T-helper 1 cell treated with Interleukin-12 subunit alpha and Interleukin-12 subunit beta and Interleukin-4 antibody, amounts not matched to agents 30 ng/mL and 1 ng/mL, for 36 hours (primary cell): ENCODE measurements around the gene GAS6. TPM values are rescaled to one million over a fixed set of nuclear protein-coding genes. Genes with fewer than 3 reads are reported as not detected.

ENCODE experiments used
- intact Hi-C: fragments of 100-400 bp; cut with micrococcal nuclease; formaldehyde crosslinking; loops from one replicate; pipeline ENCODE4 v1.15.1; 2024
- total RNA-seq: library from RNA; stranded (reverse); gene quantifications from 2 replicates; pipeline ENCODE4 v1.2.3, GENCODE V29; 2022

Gene GAS6
- total RNA-seq, 1 donor from 2014 or later: 3.3 TPM

- intact Hi-C loops: no loop called here
These were observed 88.3 kb downstream of the GAS6 start for GRCh38 chr13:113775451-113776145.

DNA sequence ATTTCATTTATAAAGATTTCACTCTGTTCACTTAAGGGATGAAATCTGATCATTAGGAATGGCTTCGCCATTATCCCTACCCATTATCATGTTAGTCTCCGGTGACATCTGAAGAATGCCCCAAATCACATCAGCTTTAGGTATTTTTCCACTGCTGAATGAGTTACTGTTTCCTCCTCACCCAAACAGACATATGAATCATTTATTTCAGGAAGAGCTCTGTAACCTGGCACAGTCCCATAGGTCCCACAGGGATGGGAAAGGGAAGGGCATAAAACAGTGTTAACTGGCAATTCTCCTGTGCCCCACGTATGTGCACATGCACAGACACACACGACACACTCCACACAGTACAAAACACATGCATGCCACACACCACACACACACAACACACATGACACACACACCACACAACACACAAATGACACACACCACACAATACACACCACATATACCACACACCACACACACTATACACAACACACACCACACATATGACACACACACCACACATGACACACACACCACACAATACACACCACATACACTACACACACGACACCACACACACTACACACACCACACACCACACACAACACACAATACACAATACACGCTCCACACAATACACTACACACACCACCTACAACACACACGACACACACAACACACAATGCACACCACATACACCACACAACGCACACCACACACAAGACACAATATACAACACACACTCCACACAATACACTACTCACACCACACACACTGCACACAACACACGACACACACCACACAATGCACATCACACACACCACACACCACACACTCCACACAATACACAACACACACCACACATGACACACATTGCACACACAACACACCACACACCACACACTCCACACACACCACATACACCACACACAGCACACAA is 89.4 kb downstream of the GAS6 start:
- intact Hi-C loops: no loop called here

DNA sequence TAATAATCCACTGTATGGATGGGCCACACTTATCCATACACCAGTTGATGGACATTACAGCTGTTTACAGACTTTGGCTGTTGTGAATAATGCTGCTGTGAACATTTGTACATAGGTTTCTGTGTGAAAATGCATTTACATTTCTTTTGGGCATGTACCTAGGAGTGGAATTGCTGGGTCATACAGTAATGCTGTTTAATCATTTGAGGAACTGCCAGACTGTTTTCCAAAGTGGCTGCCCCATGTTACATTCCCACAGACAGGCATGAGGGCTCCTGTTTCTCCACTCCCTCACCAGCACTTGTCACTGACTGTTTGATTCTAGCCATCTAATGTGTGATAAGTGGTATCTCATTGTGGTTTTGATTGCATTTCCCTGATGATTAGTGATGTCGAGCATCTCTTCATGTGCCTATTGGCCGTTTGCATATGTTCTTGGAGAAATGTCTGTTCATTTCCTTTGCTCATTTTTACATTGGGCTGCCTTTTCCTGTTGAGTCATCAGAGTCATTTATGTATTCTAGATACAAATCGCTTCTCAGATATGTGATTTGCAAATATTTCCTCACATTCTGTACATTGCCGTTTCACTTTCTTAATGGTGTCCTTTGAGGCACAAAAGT is 92.1 kb downstream of the GAS6 start:
- intact Hi-C loops: no loop called here

DNA sequence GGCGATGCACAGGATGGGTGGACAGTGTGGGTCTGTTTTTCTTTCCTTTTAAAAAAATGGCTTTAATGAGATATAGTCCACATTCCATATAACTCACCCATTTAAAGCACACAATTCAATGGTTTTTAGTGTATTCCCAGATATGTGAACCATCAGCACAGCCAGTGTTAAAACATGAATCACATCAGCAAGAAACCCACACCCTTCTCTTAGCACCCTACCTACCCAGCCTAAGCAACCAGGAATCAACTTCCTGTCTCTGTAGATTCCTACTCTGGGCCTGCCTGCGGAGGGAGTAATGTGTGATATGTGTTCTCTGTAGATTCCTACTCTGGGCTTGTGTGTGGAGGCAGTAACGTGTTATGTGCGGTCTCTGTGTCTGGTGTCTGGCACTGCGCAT is 92.9 kb downstream of the GAS6 start:
- intact Hi-C loops: no loop called here

Other genes with a start within 250 kb of the GAS6 start
- not detected in 2 replicates for gene ATP4B, start 205.9 kb downstream of the GAS6 start, total RNA-seq
- 0.05 TPM in 2 replicates for gene GRK1, start 196.9 kb downstream of the GAS6 start, total RNA-seq
- 2.3 TPM in 2 replicates for gene TMEM255B, start 104.8 kb downstream of the GAS6 start, total RNA-seq
- gene C13orf46, start 110.0 kb upstream of the GAS6 start, total RNA-seq: 6.5 and 6.6 TPM in 2 replicates